Upper lobe of left lung (tissue), 6 donors: ENCODE data around the gene ACTL6A. TPM values are rescaled to one million over a fixed set of nuclear protein-coding genes. Genes with fewer than 3 reads are reported as not detected.

Experiments used
- ATAC-seq, 2 donors: fragments of 200-7000 bp; cut with Tn5 transposase; one replicate each; pipeline ENCODE4 v1.9.1; 2022; ENCODE audit warnings: mild to moderate bottlenecking in 2 of 2, moderate library complexity in 2 of 2; ENCODE audit not compliant: low FRiP score in 2 of 2
- DNase-seq, 2 donors: peaks; one replicate each; pipeline ENCODE4 v3.0.0-alpha.2; 2019 to 2020
- H3K27ac ChIP-seq, 4 donors: fragments of 200-600 bp; sonication (generic); one replicate each; pipeline ENCODE4 v1.5.1; 2016 to 2019
- H3K27me3 ChIP-seq, 4 donors: fragments of 200-600 bp; sonication (generic); one replicate each; pipeline ENCODE4 v1.5.1; 2017 to 2019
- H3K36me3 ChIP-seq, 4 donors: fragments of 200-600 bp; sonication (generic); one replicate each; pipeline ENCODE4 v1.5.1; 2016 to 2019
- H3K4me1 ChIP-seq, 4 donors: fragments of 200-600 bp; sonication (generic); one replicate each; pipeline ENCODE4 v1.5.1; 2018 to 2019
- H3K4me3 ChIP-seq, 4 donors: fragments of 200-600 bp; sonication (generic); one replicate each; pipeline ENCODE4 v1.5.1; 2017 to 2019; ENCODE audit warnings: mild to moderate bottlenecking in 2 of 4, moderate library complexity in 1 of 4
- H3K9me3 ChIP-seq, 4 donors: fragments of 200-600 bp; sonication (generic); one replicate each; pipeline ENCODE4 v1.5.1; 2018 to 2019
- EP300 ChIP-seq, 4 donors: sonication (generic); formaldehyde crosslinking; IDR thresholded peaks; one replicate each; pipeline ENCODE4 v1.5.1; 2017; ENCODE audit warnings: antibody characterized with exemption in 4 of 4, control low read depth in 2 of 4
- POLR2A ChIP-seq, 4 donors: fragments of 450-650 bp; IDR thresholded peaks; one replicate each; pipeline ENCODE4 v1.5.1; 2016 to 2017; ENCODE audit warnings: antibody characterized with exemption in 4 of 4, mild to moderate bottlenecking in 2 of 4
- POLR2AphosphoS5 ChIP-seq, 2 donors: sonication (generic); formaldehyde crosslinking; IDR thresholded peaks; one replicate each; pipeline ENCODE4 v1.5.1; 2017; ENCODE audit warnings: antibody characterized with exemption in 2 of 2
- WGBS, 2 donors: methylation state at CpG; one replicate each; pipeline ENCODE4 v1.1.5; 2017 to 2018; 5-methylcytosine and 5-hydroxymethylcytosine counted together
- total RNA-seq, 6 donors: library from RNA; depleted of rRNA in 4 of 6; stranded (reverse); fragments of >200 nt in 4 of 6; gene quantifications; one replicate each; pipeline versions ENCODE4 v1.1.0 to v1.2.1, GENCODE V29; 2016 to 2021
- TF ChIP-seq, protein P1 (sequence below), 6 experiments: fragments of 450-650 bp in 4 of 6; fragments of 200-600 bp in 2 of 6; sonication (generic) in 2 of 6; IDR thresholded peaks; one replicate each; pipeline ENCODE4 v1.5.1; 2016 to 2019; ENCODE audit warnings: antibody characterized with exemption in 6 of 6
- donor health status: DM: no; HTN: no; CAD: no; lungs with moderate emphysema.
- donor health status: DM: no; HTN: yes; CAD: no; lungs with severe emphysema.

Gene ACTL6A
- total RNA-seq, 6 donors from 2014 or later = 17.2 to 47.3 (median 30.7) TPM

DNA sequence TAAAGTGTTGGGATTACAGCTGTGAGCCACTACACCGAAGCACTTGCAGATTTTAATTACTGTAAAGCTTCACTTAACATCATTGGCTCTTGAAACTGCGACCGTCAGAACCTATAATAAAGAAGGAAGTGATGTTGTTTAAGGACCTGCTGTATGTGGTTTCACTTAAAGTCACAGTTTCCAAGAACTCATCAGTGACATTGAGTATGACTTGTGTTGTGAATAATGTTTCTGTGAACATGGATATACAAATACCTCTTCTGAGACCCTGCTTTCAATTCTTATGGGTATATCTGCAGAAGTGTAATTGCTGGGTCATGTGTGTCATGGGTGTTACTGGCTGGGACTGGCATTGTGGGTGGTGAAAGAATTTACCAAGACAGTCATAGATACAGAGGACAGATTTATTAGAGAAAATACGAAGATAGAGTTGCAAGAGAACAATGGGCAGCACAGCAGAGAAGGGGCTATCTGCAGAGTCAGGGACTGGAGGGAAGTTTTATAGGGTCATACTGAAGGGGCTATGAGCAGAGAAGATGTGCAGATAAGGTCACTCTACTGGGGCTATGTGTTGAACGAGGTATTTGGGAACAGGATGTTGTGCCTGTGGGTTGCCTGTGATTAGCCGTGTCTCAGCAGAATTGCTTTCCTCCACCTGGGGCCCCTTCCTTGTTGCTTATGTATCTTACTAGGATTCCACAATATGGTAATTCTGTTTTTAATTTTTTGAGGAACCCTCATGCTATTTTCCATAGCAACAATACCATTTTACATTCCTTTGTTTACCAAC, 46.4 kb downstream of the ACTL6A start:
- H3K4me1 ChIP-seq = peaks cover 12 to 20% (median 17%) of the 10 kb centered on the region in 4 donors
- no peak overlapping the region for H3K4me3 ChIP-seq
- ATAC-seq (no peak), DNase-seq (no peak)
- no peak overlapping the region for H3K27ac ChIP-seq
- H3K27me3 ChIP-seq = no peaks in the 10 kb centered on the region
- WGBS, 2 donors = 51 to 63% methylated on average over 6 of the region's 6 CpGs
- TF ChIP-seq EP300 (IDR thresholded peaks at IDR 0.05) (no peak), POLR2A (IDR thresholded peaks at IDR 0.05) (no peak), POLR2AphosphoS5 (IDR thresholded peaks at IDR 0.05) (no peak)
- TF ChIP-seq, protein P1, sequence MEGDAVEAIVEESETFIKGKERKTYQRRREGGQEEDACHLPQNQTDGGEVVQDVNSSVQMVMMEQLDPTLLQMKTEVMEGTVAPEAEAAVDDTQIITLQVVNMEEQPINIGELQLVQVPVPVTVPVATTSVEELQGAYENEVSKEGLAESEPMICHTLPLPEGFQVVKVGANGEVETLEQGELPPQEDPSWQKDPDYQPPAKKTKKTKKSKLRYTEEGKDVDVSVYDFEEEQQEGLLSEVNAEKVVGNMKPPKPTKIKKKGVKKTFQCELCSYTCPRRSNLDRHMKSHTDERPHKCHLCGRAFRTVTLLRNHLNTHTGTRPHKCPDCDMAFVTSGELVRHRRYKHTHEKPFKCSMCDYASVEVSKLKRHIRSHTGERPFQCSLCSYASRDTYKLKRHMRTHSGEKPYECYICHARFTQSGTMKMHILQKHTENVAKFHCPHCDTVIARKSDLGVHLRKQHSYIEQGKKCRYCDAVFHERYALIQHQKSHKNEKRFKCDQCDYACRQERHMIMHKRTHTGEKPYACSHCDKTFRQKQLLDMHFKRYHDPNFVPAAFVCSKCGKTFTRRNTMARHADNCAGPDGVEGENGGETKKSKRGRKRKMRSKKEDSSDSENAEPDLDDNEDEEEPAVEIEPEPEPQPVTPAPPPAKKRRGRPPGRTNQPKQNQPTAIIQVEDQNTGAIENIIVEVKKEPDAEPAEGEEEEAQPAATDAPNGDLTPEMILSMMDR (IDR thresholded peaks at IDR 0.05) = no peak
- H3K36me3 ChIP-seq = peaks cover 0 to 9% (median 0%) of the 10 kb centered on the region in 4 donors
- no peaks in the 10 kb centered on the region for H3K9me3 ChIP-seq

DNA sequence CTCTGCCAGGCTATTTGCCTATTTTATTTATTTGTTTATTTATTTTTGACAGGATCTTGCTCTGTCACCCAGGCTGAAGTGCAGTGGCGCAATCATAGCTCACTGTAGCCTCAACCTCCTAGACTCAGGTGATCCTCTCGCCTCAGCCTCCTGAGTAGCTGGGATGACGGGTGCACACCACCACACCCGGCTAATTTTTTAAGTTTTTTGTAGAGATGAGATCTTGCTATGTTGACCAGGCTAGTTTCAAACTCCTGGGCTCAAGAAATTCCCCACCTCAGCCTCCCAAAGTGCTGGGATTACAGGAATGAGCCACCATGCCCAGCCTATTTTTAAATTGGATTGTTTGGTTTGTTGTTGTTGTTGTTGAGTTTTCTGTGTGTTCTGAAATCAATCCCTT, 47.3 kb downstream of the ACTL6A start:
- no peak for ATAC-seq
- Histone ChIP-seq H3K27me3 (no peaks in the 10 kb centered on the region), H3K4me1 (peaks cover 12 to 19% (median 16%) of the 10 kb centered on the region in 4 donors), H3K4me3 (no peak overlapping the region), H3K36me3 (peaks cover 0 to 9% (median 0%) of the 10 kb centered on the region in 4 donors), H3K27ac (no peak overlapping the region), H3K9me3 (no peaks in the 10 kb centered on the region)
- WGBS, 2 donors = 99% methylated on average over 4 of the region's 4 CpGs
- TF ChIP-seq EP300 (IDR thresholded peaks at IDR 0.05) (no peak), POLR2AphosphoS5 (IDR thresholded peaks at IDR 0.05) (no peak), POLR2A (IDR thresholded peaks at IDR 0.05) (no peak)
- TF ChIP-seq, protein P1 (IDR thresholded peaks at IDR 0.05) = no peak
- no peak for DNase-seq

DNA sequence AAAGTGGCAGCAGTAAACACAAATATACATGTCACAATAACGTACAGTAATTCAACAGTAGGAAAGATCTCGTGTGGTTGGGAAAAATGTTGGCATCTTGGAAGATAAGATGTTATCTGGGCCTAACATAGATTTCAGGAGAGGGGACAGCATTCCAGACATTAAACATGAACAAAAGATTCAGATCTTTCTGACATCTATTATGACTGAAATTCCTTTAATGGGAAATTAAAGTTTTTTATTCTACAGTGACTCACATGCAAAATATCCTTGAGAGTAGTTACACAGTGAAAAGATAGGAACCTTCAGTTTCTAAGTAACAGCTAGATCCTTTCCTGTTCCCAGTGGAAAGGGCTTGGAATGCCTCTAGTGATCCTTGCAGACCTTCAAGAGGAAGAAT, 51.1 kb downstream of the ACTL6A start:
- Histone ChIP-seq H3K36me3 (peaks cover 0 to 30% (median 9%) of the 10 kb centered on the region in 4 donors), H3K4me3 (no peak overlapping the region), H3K9me3 (no peaks in the 10 kb centered on the region), H3K27ac (no peak overlapping the region), H3K27me3 (no peaks in the 10 kb centered on the region), H3K4me1 (no peaks in the 10 kb centered on the region)
- DNase-seq (no peak), ATAC-seq (no peak)
- WGBS, 2 donors = 60 to 66% methylated on average over 2 of the region's 2 CpGs
- no peak for TF ChIP-seq POLR2AphosphoS5 (IDR thresholded peaks at IDR 0.05)
- no peak for TF ChIP-seq POLR2A (IDR thresholded peaks at IDR 0.05)
- no peak for TF ChIP-seq EP300 (IDR thresholded peaks at IDR 0.05)

DNA sequence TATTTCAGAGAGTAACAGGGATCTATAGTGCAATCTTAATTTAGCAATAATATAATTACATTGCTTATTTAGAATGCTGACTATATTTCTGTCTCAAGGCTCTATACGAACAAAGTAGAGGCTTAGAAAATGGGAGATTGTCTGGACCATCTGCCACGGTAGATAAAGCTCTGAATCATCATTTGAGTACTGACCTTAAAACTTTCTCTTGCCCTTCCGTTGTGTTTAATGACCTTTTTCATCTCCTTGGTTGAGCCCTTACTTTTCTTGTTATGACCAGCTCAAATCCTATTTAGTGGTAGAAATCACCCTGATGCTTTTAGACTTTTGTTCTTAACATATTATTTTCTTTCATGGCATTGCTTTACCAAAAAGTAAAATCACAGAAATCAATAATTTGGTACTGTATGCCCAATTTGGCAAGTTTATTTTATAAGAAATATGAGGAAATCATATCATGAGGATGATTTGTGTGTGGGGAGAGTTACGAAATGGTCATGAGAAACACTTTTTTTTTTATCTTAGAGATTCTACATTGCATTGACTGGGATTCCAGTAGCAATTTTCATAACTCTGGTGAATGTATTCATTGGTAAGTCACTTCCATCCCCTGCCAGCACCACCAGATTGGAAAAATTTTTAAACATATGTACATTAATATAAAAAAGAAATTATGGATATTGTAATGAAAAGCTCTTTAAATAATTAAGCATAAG, 52.9 kb downstream of the ACTL6A start:
- peaks cover 2 to 29% (median 13%) of the 10 kb centered on the region in 4 donors for H3K36me3 ChIP-seq
- DNase-seq (no peak), ATAC-seq (no peak)
- H3K27me3 ChIP-seq = no peaks in the 10 kb centered on the region
- no peaks in the 10 kb centered on the region for H3K4me1 ChIP-seq
- no peak for TF ChIP-seq POLR2AphosphoS5 (IDR thresholded peaks at IDR 0.05)
- 80 to 83% methylated on average over 4 of the region's 4 CpGs for WGBS, 2 donors
- H3K4me3 ChIP-seq = no peak overlapping the region
- no peaks in the 10 kb centered on the region for H3K9me3 ChIP-seq
- no peak overlapping the region for H3K27ac ChIP-seq

DNA sequence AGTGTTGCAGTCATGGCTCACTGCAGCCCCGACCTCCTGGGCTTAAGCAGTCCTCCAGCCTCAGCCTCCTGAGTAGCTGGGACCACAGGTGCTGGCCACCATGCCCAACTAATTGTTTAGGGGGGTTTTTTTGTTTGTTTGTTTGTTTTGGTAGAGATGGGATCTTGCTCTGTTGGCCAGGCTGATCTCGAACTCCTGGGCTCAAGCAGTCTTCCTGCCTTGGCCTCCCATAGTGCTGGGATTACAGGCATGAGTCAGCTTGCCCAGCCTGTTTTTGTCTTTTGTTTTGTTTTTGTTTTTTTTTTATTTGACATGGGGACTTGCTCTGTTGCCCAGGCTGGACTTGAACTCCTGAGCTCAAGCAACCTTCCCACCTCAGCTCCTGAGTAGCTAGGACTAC, 59.3 kb downstream of the ACTL6A start:
- Histone ChIP-seq H3K9me3 (no peaks in the 10 kb centered on the region), H3K36me3 (peaks cover 27 to 78% (median 44%) of the 10 kb centered on the region in 4 donors), H3K4me1 (no peaks in the 10 kb centered on the region), H3K27ac (no peak overlapping the region), H3K4me3 (no peak overlapping the region), H3K27me3 (no peaks in the 10 kb centered on the region)
- TF ChIP-seq, protein P1 (IDR thresholded peaks at IDR 0.05) = no peak
- no peak for TF ChIP-seq EP300 (IDR thresholded peaks at IDR 0.05)
- TF ChIP-seq POLR2AphosphoS5 (IDR thresholded peaks at IDR 0.05) = no peak
- no peak for TF ChIP-seq POLR2A (IDR thresholded peaks at IDR 0.05)
- ATAC-seq (no peak), DNase-seq (no peak)
- WGBS, 2 donors = 96 to 97% methylated on average over 2 of the region's 2 CpGs
